ENCODE measurements around the gene DYNC1LI2.
A peak's percentile ranks its signal among the peaks of the same experiment; 100 is the strongest.

The DYNC1LI2 gene

DNA sequence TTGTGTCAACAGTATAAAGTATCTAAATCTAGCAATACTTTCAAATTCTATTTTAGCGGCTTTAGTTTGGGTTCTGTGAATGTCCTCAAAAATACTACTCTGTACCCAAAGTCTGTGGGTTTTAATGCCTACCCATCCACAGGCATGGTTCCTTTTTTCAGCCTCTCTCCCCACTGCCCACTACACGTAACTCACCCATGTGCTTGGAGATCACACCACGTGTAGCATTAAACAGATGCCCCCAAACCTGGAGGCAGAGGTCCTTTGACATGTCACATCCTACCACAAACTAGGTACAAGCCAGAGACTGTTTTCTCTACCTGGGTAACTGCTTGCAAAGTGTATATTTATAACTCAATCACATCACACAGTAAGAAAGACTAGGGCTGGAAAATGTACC is 5.4 kb downstream of the DYNC1LI2 start:
- Histone ChIP-seq H3K9ac (peak overlapping the region in 1 of 11 experiments; percentile 14; a peak in 1 of 22 replicates), H3K4me1 (peaks cover 52 to 84% (median 65%) of the 10 kb centered on the region in 10 experiments), H3K27me3 (no peaks in the 10 kb centered on the region), H3K9me3 (replicated peaks in 1 of 11) (no peaks in the 10 kb centered on the region), H3K4me2 (peak overlapping the region; percentile 30 to 94 (median 57); a peak in 18 of 22 replicates), H3K36me3 (peaks cover 67 to 93% (median 85%) of the 10 kb centered on the region in 11 experiments), H4K20me1 (peaks cover 80 to 100% (median 95%) of the 10 kb centered on the region in 11 experiments; a peak in 20 of 22 replicates), H3K27ac (0 out of 22 replicates have a peak overlapping the region, but pooled peaks of 2 of the 11 experiments have one; percentile 18 to 26), H3K4me3 (no peak overlapping the region)
- TF ChIP-seq Cebpa-rat (IDR thresholded peaks at IDR 0.05) = no peak

DNA sequence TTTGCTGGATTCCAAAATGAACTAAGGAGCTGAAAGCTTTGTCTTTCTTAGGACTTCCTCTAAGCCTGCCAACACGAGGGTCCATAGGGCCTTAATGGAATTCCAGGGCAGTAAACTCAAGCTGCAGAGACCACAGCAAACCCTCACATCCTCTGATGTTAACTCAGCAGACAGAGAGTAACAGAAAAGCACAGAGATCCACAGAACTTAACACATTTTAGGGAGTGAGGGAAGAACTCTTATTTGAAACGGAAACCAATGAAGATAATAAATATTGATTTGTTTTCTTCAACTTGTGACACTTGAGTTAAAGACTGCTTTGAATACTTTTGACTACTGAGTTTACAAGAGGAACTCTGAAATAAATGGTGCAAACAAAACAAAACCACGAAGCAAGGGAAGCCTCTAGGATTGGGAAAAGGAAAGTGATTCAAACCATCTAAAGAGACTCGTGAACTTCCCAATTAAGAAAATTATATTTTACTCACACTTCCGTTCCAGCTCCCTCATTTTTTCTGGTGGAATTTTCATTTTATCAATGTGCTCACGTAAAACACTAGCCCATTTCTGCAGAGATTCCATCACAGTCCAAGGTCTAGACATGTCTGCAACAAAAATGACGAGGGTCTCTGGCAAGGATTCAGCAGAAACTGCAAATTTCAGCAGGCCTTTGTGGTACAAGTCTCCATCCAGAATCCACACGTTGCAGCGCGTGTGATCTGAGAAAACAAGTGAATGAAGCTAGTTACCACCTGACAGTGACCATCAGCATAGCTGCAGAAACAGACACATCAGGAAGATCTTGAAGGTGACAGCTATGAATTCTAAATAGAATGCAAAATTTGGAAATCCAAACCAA is 9.2 kb downstream of the DYNC1LI2 start:
- H3K9me3 ChIP-seq (replicated peaks in 1 of 11) = no peaks in the 10 kb centered on the region
- peaks cover 74 to 100% (median 96%) of the 10 kb centered on the region in 11 experiments for H3K36me3 ChIP-seq

DNA sequence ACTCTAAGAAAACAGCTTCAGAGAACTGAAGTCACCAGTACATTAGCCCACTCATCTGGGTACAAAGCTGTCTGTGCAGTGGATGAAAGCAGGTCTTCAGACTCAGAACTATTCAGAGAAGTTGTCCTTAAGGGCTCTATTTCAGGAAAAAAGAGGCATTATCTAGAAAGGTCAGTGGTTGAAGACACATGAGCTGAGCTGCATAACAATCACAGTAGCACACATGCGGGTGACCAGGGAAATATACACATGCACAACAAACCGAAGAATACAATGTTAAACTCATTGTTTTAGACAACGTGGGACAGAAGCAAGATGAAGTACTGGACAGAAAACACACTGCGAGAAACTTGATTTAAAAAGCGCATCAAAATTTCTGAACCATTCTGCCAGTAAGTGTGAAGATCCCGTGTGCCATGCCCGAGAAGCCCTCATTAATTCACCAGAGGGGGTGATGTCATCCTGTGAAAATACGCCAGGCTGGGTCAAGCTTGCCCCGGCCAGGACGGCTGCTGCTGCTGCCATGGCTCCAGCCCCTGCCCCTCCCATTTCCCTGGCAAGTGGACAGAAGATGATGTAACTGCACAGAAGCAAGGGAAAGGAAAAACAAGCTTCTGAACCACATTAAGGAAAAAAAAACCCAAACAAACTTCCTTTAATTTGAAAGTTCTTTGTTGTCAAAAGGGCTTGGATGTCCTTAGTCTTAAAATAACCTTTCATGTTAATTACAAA is 10.1 kb downstream of the DYNC1LI2 start:
- Histone ChIP-seq H3K4me3 (no peak overlapping the region), H3K4me1 (peaks cover 11 to 64% (median 30%) of the 10 kb centered on the region in 10 experiments), H3K9ac (peak overlapping the region in 5 of 11 experiments; percentile 9 to 51 (median 35); a peak in 7 of 22 replicates), H4K20me1 (peaks cover 70 to 100% (median 94%) of the 10 kb centered on the region in 11 experiments; a peak in 20 of 22 replicates), H3K36me3 (peaks cover 82 to 100% (median 100%) of the 10 kb centered on the region in 11 experiments), H3K4me2 (peak overlapping the region in 7 of 11 experiments; percentile 33 to 74 (median 66); a peak in 12 of 22 replicates), H3K27me3 (no peaks in the 10 kb centered on the region), H3K27ac (peak overlapping the region in 5 of 11 experiments; percentile 25 to 61 (median 41); a peak in 8 of 22 replicates), H3K9me3 (replicated peaks in 1 of 11) (no peaks in the 10 kb centered on the region)
- no peak for TF ChIP-seq Cebpa-rat (IDR thresholded peaks at IDR 0.05)

More for the DNA sequence above, 9.2 kb downstream of the DYNC1LI2 start:
- Histone ChIP-seq H3K4me1 (peaks cover 19 to 72% (median 38%) of the 10 kb centered on the region in 10 experiments), H4K20me1 (peaks cover 71 to 100% (median 94%) of the 10 kb centered on the region in 11 experiments; a peak in 20 of 22 replicates), H3K27me3 (no peaks in the 10 kb centered on the region), H3K4me3 (no peak overlapping the region; a peak in 1 of 20 replicates), H3K4me2 (peak overlapping the region in 9 of 11 experiments; percentile 0 to 74 (median 56); a peak in 14 of 22 replicates), H3K27ac (peak overlapping the region in 5 of 11 experiments; percentile 7 to 61 (median 41); a peak in 8 of 22 replicates), H3K9ac (peak overlapping the region in 7 of 11 experiments; percentile 5 to 51 (median 22); a peak in 10 of 22 replicates)
- TF ChIP-seq Cebpa-rat (IDR thresholded peaks at IDR 0.05) = no peak

DNA sequence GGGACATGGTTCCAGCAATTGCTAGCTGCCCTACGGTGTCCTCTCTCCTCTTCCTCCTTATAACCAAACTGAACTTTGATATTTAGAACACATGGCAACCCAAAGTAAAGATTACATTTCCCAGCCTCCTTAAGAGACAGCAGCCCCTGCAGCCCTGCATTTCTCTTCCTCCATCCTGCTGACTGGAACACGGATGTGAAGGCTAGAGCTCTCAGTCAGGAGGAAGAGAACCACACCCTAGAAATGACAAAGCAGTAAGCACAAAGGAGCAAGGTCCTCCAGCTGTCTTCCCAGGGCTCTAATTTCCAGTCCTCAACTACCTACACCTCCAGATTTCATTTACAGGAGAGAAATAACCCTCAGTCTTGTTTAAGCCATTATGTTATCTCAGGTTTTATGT is 10.9 kb downstream of the DYNC1LI2 start:
- Histone ChIP-seq H3K27ac (peak overlapping the region in 4 of 11 experiments; percentile 29 to 61 (median 45); a peak in 8 of 22 replicates), H3K9me3 (replicated peaks in 1 of 11) (no peaks in the 10 kb centered on the region), H3K9ac (peak overlapping the region in 4 of 11 experiments; percentile 18 to 51 (median 32); a peak in 6 of 22 replicates), H3K4me1 (peaks cover 7 to 56% (median 25%) of the 10 kb centered on the region in 10 experiments; a peak in 17 of 20 replicates), H3K4me3 (no peak overlapping the region), H3K4me2 (peak overlapping the region in 5 of 11 experiments; percentile 24 to 74 (median 67); a peak in 9 of 22 replicates), H4K20me1 (peaks cover 62 to 100% (median 89%) of the 10 kb centered on the region in 11 experiments; a peak in 20 of 22 replicates), H3K36me3 (peaks cover 82 to 100% (median 100%) of the 10 kb centered on the region in 11 experiments), H3K27me3 (no peaks in the 10 kb centered on the region)
- no peak for TF ChIP-seq Cebpa-rat (IDR thresholded peaks at IDR 0.05)

DNA sequence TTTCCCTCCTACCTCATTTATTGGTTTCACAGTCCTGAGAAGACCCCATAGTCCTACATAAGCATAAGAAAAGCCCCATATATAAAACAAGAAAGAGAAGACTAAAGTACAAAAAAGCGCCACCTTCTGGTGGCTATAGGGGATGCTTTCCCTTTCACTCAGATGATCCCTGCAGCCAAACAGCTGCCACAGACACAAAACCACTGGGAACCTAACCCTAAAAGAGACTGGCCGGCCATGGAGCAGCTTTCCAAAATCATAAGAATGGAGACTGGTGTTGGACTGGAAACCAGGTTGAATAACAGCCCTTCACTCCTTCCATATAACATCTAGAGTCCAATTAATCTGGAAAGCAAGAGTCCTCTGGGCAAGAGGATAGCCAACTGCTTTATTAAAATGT is 11.4 kb downstream of the DYNC1LI2 start:
- no peaks in the 10 kb centered on the region for H3K27me3 ChIP-seq
- TF ChIP-seq Cebpa-rat (IDR thresholded peaks at IDR 0.05) = no peak
- peak overlapping the region in 2 of 11 experiments; percentile 20 to 61; a peak in 4 of 22 replicates for H3K27ac ChIP-seq
- peaks cover 82 to 100% (median 100%) of the 10 kb centered on the region in 11 experiments for H3K36me3 ChIP-seq
- peak overlapping the region in 5 of 11 experiments; percentile 24 to 74 (median 67); a peak in 9 of 22 replicates for H3K4me2 ChIP-seq
- no peaks in the 10 kb centered on the region for H3K9me3 ChIP-seq (replicated peaks in 1 of 11)
- no peak overlapping the region for H3K4me3 ChIP-seq
- peak overlapping the region in 1 of 11 experiments; percentile 51; a peak in 1 of 22 replicates for H3K9ac ChIP-seq
- H3K4me1 ChIP-seq = peaks cover 7 to 50% (median 25%) of the 10 kb centered on the region in 10 experiments; a peak in 17 of 20 replicates
- peaks cover 57 to 97% (median 89%) of the 10 kb centered on the region in 11 experiments; a peak in 20 of 22 replicates for H4K20me1 ChIP-seq

DNA sequence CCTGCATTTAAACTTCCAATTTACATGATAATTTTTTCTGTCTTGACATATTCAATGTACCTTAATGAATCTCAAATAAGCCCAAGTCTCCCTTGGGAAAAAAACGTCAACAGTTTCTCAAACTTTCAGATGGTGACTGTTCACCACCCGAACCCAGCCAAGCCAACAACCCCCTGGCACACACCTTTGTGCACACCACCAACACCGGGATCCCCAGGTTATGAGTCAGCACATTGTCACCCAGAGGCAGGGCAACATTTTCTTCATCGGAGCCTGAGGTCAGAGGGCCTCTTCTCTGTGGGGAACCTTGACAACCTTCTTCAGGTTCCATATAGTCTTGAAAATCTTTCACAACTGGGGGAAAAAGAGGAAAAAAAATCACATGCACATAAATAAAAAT is 15.5 kb downstream of the DYNC1LI2 start:
- H3K27me3 ChIP-seq = no peaks in the 10 kb centered on the region
- H3K36me3 ChIP-seq = peaks cover 90 to 100% (median 100%) of the 10 kb centered on the region in 11 experiments
- no peak overlapping the region for H3K4me3 ChIP-seq
- peaks cover 0 to 21% (median 5%) of the 10 kb centered on the region in 10 experiments; a peak in 11 of 20 replicates for H3K4me1 ChIP-seq
- H3K4me2 ChIP-seq = no peak overlapping the region
- no peak overlapping the region for H3K9ac ChIP-seq
- no peaks in the 10 kb centered on the region for H3K9me3 ChIP-seq (replicated peaks in 1 of 11)
- no peak for TF ChIP-seq Cebpa-rat (IDR thresholded peaks at IDR 0.05)
- peaks cover 28 to 81% (median 65%) of the 10 kb centered on the region in 11 experiments; a peak in 21 of 22 replicates for H4K20me1 ChIP-seq
- no peak overlapping the region for H3K27ac ChIP-seq

DNA sequence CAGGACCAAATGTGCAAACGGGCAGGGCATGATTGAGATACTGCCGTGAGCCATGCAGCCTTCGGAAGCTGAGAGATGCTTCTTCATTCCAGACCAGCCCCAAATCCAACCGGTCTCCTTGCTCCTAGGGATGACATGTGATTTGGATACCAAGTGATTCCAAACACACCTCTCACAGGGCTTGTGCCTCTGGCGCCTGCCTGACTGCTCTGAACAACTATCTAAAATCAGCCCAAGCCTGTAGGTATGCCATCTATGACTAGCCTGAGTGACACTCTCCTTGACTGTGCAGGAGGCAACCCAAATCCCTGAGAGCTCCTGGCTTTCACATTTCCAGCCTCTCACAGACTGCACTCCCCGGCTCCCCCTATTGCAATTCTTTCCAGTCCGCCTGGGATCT is 20.3 kb downstream of the DYNC1LI2 start:
- peaks cover 0 to 10% (median 8%) of the 10 kb centered on the region in 10 experiments; a peak in 14 of 20 replicates for H3K4me1 ChIP-seq
- H3K4me2 ChIP-seq = no peak overlapping the region
- peaks cover 89 to 99% (median 95%) of the 10 kb centered on the region in 11 experiments for H3K36me3 ChIP-seq
- TF ChIP-seq Cebpa-rat (IDR thresholded peaks at IDR 0.05) = no peak
- H3K9me3 ChIP-seq (replicated peaks in 1 of 11) = no peaks in the 10 kb centered on the region
- H4K20me1 ChIP-seq = peaks cover 3 to 70% (median 45%) of the 10 kb centered on the region in 11 experiments; a peak in 17 of 22 replicates
- H3K4me3 ChIP-seq = no peak overlapping the region
- no peak overlapping the region for H3K9ac ChIP-seq
- no peak overlapping the region for H3K27ac ChIP-seq
- H3K27me3 ChIP-seq = no peaks in the 10 kb centered on the region

DNA sequence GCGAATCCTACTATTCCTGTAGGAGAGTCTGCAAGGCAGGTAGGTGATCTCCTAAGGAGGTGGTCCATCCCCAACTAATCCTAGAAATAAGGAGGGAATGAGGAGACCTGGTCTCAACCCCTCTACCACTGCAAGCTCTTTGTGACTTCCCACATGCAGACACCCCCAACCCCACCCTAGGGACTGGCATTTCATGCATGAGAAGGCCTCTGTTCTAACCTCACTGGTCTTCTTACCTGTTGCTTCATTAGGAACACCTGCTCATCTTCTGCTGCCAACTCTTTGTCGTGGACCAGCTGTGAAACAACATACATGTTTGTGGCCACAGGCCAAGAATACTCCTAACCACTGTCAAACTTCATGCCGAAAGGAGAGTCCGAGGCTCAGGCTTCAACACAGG is 22.6 kb downstream of the DYNC1LI2 start:
- Histone ChIP-seq H3K9ac (0 out of 22 replicates have a peak overlapping the region, but pooled peaks of 1 of the 11 experiments have one; percentile 9), H3K4me1 (peaks cover 0 to 10% (median 8%) of the 10 kb centered on the region in 10 experiments; a peak in 14 of 20 replicates), H3K4me2 (0 out of 22 replicates have a peak overlapping the region, but pooled peaks of 1 of the 11 experiments have one; percentile 2), H3K36me3 (peaks cover 89 to 99% (median 95%) of the 10 kb centered on the region in 11 experiments), H3K27ac (no peak overlapping the region), H3K4me3 (no peak overlapping the region), H3K9me3 (replicated peaks in 1 of 11) (no peaks in the 10 kb centered on the region), H3K27me3 (no peaks in the 10 kb centered on the region), H4K20me1 (peaks cover 3 to 56% (median 36%) of the 10 kb centered on the region in 11 experiments; a peak in 17 of 22 replicates)
- no peak for TF ChIP-seq Cebpa-rat (IDR thresholded peaks at IDR 0.05)
